ENCODE results near the gene RDM1.
"Not testable (repeated sequence)": the region's sequence is repeated elsewhere in the genome, so short reads cannot be mapped to it uniquely, and the experiment has no call there.

The RDM1 gene

DNA sequence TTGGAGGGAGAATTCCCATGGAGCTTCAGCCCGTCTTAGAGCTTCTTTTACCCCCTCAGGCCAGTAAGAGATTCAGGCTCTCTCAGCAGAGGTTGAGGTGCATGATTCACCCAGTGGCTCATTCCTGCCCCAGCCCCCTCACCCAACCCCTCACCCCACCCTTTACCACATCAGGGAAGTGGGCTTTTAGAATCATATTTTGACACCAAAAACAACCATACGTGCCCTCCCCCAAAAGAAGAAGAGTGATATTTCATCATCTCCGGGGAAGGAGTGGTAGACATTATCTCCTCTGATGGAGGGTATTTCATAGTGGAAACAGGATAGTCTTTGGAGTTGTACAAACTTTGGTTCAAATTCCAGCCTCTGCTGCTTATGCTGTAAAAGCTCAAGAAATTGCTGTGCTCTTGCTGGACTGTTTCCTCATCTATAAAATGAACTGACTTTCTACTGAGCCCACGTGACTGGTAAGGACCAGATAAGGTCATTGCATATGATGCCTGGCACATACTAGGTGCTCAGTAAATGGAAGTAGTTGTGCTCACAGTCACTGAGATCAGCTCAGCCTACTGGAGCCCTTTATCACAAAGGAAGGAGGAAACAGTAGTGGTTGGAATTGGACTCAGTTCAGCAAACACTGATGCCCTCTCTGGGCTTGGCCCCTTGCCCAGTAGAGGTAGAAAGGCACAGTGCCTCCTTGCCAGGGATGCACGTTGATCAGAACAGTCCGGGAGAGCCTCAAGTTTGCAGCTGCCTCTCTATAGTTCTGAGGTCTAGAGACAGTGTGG is 32.1 kb downstream of the RDM1 start:
- no peaks in the 10 kb centered on the region for H3K9me3 Mint-ChIP-seq
- H3K27me3 Mint-ChIP-seq (ENCODE audit: low read depth) = peaks cover 4% of the 10 kb centered on the region
- peak overlapping the region; percentile 78 for H3K27ac Mint-ChIP-seq
- no peak overlapping the region for H3K4me3 Mint-ChIP-seq
- H3K36me3 Mint-ChIP-seq (ENCODE audit: low read depth) = peaks cover 10% of the 10 kb centered on the region
- peaks cover 49% of the 10 kb centered on the region for H3K4me1 Mint-ChIP-seq (ENCODE audit: low read depth)

DNA sequence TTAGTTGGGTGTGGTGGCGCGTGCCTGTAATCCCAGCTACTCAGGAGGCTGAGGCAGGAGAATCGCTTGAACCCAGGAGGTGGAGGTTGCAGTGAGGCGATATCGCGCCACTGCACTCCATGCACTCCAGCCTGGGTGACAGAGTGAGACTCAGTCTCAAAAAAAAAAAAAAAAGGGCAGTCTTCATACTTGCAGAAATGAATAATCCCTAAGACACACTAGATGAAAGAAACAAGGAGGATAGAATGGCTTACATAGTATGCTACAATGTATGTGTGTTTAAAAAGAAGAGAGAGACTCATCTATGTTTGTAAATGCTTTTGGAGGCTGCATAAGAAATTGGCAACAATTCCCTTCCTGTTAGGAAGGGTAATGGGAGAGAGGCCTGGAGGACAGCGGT is 32.8 kb downstream of the RDM1 start:
- not testable (repeated sequence) for H3K27me3 Mint-ChIP-seq (ENCODE audit: low read depth); H3K9me3 Mint-ChIP-seq; H3K36me3 Mint-ChIP-seq (ENCODE audit: low read depth)
- Mint-ChIP-seq H3K27ac (peak overlapping the region; percentile 78), H3K4me1 (ENCODE audit: low read depth) (peaks cover 51% of the 10 kb centered on the region), H3K4me3 (peak overlapping the region; percentile 60)

DNA sequence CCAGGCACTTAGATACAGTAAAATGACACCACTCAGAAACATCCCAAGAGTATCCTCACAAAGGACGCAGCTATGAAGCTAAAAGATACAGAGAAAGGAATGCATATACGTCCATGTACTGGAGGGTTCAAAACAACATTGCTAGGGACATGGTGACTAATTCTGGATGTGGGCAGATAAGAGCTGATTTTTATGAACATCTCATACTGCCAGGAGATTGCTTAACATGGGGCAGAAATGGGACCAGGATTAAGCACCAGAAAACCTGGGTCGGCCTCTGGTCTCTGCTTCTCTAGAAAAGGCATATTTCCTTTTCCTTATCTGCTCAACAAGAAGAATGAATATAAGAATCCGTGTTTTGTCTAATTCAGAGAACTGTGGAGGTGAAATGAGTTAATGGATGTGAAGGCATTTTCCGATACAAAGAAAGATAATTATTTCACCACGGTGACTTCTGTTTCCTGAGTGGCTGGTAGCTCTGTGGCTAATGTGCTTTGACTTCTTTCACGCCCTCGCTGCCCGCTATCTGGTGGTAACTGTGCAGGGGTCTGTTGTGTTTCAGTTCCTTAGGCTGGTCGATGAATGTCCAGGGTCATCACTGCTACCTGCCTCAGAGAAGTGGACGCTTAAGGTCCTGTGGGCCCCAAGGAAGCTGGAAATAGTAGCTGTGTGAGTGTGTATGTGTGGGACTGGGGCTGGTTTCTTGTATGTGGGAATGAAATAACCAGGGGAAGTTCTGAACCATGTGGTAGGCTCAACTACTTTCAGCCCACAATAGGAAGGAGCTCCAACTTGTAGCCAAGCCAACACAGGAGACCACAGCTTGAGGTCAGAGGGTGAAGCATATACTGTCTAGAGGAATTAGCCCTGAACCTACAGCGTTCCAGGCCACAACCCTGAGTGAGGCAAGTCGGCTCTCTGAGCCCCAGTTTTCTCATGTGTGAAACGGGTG is 34.7 kb downstream of the RDM1 start:
- peaks cover 3% of the 10 kb centered on the region for H3K9me3 Mint-ChIP-seq
- H3K36me3 Mint-ChIP-seq (ENCODE audit: low read depth) = peaks cover 10% of the 10 kb centered on the region
- H3K27ac Mint-ChIP-seq = peak overlapping the region; percentile 92
- peak overlapping the region; percentile 63 for H3K4me3 Mint-ChIP-seq
- H3K4me1 Mint-ChIP-seq (ENCODE audit: low read depth) = peaks cover 64% of the 10 kb centered on the region
- H3K27me3 Mint-ChIP-seq (ENCODE audit: low read depth) = no peaks in the 10 kb centered on the region

DNA sequence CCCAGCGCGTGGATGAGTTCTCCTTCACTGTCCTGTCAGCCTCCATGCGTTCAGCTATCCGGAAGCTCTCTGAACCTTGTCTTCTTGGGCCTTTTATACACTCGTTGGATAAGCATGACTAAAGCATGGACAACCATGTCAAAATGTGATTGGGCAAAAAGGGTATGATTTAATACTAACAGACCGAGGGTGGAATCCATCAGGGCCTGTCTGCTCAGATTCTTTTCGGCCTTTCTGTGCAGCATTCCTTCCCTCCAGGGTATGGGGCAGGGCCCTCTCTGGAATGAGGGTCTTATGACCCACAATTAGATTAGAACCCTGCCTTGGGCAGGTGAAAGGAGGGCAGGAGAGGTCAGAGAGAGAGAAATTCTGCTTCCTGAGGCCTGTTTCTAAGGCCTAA is 36.4 kb downstream of the RDM1 start:
- Mint-ChIP-seq H3K36me3 (ENCODE audit: low read depth) (peaks cover 10% of the 10 kb centered on the region), H3K27me3 (ENCODE audit: low read depth) (no peaks in the 10 kb centered on the region), H3K27ac (no peak overlapping the region), H3K9me3 (peaks cover 3% of the 10 kb centered on the region), H3K4me1 (ENCODE audit: low read depth) (peaks cover 67% of the 10 kb centered on the region), H3K4me3 (no peak overlapping the region)

DNA sequence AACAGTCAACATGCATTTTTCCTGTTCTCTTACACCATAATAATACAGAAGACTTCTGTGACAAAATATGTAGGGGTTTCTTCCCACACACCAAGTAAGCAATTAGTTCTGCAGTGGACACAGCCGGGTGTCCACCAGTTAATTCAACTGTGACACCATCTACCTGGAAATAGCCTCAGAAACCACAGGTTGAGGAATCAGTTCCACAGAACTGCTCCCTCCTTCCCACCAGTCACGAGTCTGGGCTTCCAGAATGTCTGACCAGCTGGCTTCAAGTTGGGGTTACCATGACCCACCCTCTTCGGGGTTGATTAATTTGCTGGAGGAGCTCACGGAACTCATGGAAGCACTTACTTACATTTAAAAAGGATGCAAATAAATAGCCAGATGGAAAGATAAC is 36.8 kb downstream of the RDM1 start:
- Mint-ChIP-seq H3K36me3 (ENCODE audit: low read depth) (peaks cover 14% of the 10 kb centered on the region), H3K27me3 (ENCODE audit: low read depth) (no peaks in the 10 kb centered on the region), H3K4me1 (ENCODE audit: low read depth) (peaks cover 67% of the 10 kb centered on the region), H3K9me3 (peaks cover 3% of the 10 kb centered on the region), H3K27ac (no peak overlapping the region), H3K4me3 (no peak overlapping the region)

DNA sequence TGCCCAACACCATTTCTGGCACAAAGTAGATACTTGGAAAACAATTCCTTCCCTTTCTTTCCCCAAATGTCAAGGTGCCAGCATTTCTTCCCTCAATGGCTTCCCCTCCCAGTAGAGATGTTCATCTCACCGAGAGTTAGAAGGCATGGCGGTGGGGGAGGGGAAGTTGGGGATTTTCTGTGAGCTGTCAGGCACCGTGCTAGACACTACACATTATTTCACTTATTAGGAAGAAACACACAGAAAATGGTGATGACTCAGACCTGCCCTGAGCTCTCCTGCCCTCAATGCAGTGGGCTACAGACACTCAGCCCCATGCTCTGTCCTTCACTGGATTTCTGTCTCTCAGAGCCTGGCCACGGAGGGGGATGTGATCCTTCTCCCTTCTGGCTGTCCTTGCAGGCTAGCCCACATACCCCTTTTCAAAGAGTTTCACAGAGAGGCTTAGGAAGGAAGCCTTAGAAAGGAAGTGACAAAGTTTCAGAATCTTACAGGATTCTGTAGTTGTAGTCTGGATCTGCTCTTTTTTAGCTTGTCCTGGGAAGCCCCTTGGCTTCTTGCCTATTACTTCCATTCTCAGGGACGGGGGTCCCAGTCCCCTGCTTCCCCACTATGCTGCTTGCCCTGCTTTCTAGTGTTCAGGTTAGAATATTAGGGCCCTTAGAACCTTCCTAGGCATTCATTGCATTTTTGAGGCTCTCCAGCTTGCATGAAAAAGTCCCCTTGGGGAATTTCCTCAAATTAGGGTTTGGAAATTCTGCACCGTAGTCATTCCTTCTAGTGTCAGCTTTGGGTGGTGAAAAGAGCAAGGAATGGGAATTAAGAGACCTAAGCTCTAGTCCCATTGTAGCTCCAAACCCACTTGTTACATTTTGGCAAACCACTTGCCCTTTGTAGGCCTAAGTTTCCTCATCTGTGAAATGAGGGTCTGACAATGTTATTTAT is 38.2 kb downstream of the RDM1 start:
- Mint-ChIP-seq H3K9me3 (peaks cover 3% of the 10 kb centered on the region), H3K4me1 (ENCODE audit: low read depth) (peaks cover 67% of the 10 kb centered on the region)

DNA sequence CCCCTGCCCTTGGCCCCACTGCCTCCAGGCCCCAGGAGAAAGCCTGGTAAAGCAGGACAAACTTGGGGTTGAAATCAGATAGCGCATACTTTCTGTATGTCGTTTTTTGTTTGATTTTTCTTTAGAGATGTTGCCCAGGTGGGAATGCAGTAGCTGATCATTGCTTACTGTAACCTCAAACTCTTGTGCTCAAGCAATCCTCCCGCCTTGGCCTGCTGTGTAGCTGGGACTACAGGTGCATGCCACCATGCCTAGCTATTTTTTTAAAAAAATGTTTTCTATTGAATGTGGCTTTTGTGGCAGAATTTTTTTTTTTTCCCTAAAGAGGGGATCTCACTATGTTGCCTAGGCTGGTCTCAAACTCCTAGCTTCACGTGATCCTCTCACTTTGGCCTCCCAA is 39.3 kb downstream of the RDM1 start:
- Mint-ChIP-seq H3K9me3 (peaks cover 3% of the 10 kb centered on the region), H3K36me3 (ENCODE audit: low read depth) (peaks cover 14% of the 10 kb centered on the region), H3K27me3 (ENCODE audit: low read depth) (no peaks in the 10 kb centered on the region), H3K4me3 (peak overlapping the region; percentile 36), H3K27ac (peak overlapping the region; percentile 87), H3K4me1 (ENCODE audit: low read depth) (peaks cover 64% of the 10 kb centered on the region)

More for the DNA sequence above, 38.2 kb downstream of the RDM1 start:
- Mint-ChIP-seq H3K36me3 (ENCODE audit: low read depth) (peaks cover 14% of the 10 kb centered on the region), H3K4me3 (peak overlapping the region; percentile 74), H3K27ac (peak overlapping the region; percentile 87), H3K27me3 (ENCODE audit: low read depth) (no peaks in the 10 kb centered on the region)

DNA sequence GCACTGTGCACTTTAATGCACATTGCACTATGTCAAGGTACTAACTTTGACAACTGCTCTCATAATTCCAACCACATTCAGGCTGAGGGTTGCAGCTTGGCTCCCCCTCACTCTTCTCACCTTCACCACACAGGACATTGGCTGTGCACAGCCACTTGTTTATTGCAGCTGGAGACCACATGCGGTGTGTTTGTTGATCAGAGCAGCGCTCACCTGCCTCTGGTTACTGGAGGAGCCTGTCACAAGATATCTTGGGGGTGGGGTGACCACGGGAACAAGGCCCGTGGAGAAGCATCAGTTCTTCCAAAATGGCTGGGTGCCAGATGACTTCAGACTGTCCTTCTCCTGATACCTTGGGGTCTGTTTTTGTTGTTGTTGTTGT is 39.8 kb downstream of the RDM1 start:
- Mint-ChIP-seq H3K36me3 (ENCODE audit: low read depth) (peaks cover 12% of the 10 kb centered on the region), H3K4me3 (peak overlapping the region; percentile 36), H3K4me1 (ENCODE audit: low read depth) (peaks cover 59% of the 10 kb centered on the region), H3K27me3 (ENCODE audit: low read depth) (no peaks in the 10 kb centered on the region), H3K9me3 (peaks cover 3% of the 10 kb centered on the region), H3K27ac (peak overlapping the region; percentile 87)

DNA sequence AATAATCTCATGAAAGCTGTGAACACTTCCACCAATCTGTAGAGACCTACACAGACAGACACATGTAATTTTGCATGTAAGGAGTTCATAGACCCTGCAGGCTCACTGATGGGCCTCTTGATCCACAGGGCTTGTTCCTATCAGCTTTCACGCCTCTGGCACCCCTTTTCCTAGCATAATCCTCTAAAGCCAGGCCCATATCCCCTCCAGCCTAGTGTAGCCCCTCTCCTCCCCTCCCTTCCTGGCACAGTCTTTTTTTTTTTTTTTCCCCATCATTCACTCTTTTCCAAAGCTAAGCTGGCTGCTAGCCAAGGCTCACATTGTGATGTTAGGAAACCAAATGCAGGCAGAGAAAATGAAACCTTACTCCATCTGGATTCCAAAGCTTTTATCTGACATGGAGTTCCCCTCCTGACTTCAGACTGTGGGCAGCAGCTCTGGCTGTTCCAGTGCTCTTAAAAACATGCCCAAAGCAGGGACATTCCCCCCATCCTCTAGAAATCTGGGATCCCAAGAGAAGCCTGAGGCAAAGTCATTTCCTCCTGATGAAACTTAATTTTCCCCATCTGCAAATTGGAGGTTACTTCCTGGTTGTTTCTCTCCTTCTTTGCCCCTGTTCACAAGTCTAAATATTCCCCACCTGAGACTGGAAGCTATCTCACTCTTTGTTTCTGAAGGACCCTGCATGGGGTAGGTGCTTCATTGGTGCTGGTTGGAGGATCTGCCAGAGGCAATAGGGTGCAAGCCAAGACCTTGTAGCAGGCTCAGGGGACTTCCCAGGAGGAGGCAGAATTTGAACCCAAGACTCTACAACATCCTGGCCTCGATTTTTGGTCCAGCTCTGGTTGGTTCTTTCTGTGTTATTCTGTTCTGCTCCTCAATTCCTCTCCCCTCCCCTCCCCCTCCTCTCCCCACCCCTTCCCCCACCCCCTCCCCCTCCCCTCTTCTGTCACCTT is 40.5 kb downstream of the RDM1 start:
- Mint-ChIP-seq H3K4me1 (ENCODE audit: low read depth) (peaks cover 58% of the 10 kb centered on the region), H3K36me3 (ENCODE audit: low read depth) (peaks cover 12% of the 10 kb centered on the region), H3K27ac (peak overlapping the region; percentile 87), H3K27me3 (ENCODE audit: low read depth) (no peaks in the 10 kb centered on the region), H3K4me3 (peak overlapping the region; percentile 67), H3K9me3 (peaks cover 3% of the 10 kb centered on the region)

DNA sequence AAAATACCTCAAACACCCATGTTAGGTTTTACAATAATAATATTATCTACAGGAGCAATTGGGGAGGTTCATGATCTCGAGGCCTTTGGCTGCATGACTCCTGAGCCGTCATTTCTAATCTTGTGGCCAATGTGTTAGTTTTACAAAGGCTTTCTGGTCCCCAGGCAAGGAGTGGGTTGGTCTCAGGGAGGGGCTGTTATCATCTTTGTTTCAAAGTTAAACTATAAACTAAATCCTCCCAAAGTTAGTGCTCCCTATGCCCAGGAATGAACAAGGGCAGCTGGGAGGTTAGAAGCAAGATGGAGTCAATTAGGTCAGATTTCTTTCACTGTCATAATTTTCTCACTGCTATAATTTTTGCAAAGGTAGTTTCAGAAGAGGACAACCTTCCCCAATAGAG is 41.3 kb downstream of the RDM1 start:
- Mint-ChIP-seq H3K9me3 (peaks cover 3% of the 10 kb centered on the region), H3K36me3 (ENCODE audit: low read depth) (peaks cover 12% of the 10 kb centered on the region), H3K4me1 (ENCODE audit: low read depth) (peaks cover 58% of the 10 kb centered on the region), H3K27me3 (ENCODE audit: low read depth) (no peaks in the 10 kb centered on the region), H3K27ac (peak overlapping the region; percentile 87), H3K4me3 (peak overlapping the region; percentile 40)

DNA sequence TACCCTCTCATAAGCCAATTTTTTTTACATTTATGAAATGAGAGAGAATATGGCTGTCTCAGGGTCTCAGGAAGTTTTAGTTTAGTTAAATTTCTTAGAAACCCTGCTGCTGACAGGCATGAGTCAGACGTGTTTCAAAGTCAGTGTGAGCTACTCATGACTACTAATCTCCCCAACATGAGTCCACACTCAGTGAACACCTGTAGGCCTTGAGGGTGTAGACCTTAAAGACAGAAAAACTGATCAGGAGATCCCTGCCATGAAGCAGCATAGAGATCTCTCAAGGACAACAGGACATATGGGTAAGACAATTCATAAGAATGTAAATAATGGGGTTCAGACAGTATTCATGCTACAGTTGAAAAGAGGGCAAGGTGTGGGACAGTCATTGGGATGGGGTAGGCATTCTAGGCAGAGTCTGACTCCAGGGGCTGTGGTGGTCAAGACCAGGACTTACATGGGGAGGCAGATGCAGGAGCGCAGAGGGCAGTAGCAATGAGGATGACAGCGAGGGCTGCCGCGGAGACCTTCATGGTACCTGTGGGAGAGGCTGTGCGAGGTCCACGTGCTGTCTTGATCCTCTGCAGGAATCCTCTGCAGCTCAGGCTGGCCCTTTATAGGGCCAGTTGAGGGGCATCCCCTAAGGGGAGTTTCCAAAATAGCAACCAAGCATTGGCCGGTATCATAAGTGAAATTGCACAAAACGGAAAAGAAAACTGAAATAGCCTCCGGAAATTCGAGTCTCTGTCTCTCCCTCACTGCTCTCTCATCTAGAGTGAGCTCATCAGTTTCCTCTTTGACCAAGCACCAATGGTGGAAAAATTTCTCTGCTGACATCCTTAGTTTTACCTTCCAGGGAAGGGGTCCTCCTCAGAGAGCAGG is 50.6 kb downstream of the RDM1 start, which contains the start of gene CCL5:
CCL5 (minus strand) TSS at position 588 of the 882 bp plus-strand sequence.
- H3K4me3 Mint-ChIP-seq = peak within 1 kb of the TSS; percentile 90
- peaks cover 3% of the 10 kb centered on the region for H3K9me3 Mint-ChIP-seq
- H3K36me3 Mint-ChIP-seq (ENCODE audit: low read depth) = peaks cover 24% of the 10 kb centered on the region
- H3K27me3 Mint-ChIP-seq (ENCODE audit: low read depth) = no peaks in the 10 kb centered on the region
- H3K4me1 Mint-ChIP-seq (ENCODE audit: low read depth) = peaks cover 53% of the 10 kb centered on the region
- H3K27ac Mint-ChIP-seq = peak within 1 kb of the TSS; percentile 100

DNA sequence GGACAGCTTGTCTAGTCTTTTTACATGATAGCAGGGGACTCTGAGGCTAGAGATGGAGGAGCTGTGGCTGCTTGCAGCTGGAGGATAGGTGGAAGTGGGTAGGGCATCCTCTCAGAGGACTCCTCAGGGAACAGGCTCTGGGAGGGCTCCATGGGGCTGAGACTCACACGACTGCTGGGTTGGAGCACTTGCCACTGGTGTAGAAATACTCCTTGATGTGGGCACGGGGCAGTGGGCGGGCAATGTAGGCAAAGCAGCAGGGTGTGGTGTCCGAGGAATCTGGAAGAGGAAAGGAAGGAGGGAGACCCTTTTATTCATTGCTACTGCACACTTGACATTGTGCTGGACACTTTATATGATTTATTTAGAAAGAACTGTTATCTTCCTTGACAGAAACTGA is 52.2 kb downstream of the RDM1 start:
- Mint-ChIP-seq H3K36me3 (ENCODE audit: low read depth) (peaks cover 30% of the 10 kb centered on the region), H3K4me3 (peak overlapping the region; percentile 65), H3K27me3 (ENCODE audit: low read depth) (no peaks in the 10 kb centered on the region), H3K9me3 (peaks cover 3% of the 10 kb centered on the region), H3K27ac (peak overlapping the region; percentile 76), H3K4me1 (ENCODE audit: low read depth) (peaks cover 53% of the 10 kb centered on the region)
